Fibroblast of the aortic adventitia (primary cell): ENCODE results near the gene PRAMEF18. TPM values are rescaled to one million over a fixed set of nuclear protein-coding genes. Genes with fewer than 3 reads are reported as not detected.
"Not testable (repeated sequence)": the region's sequence is repeated elsewhere in the genome, so short reads cannot be mapped to it uniquely, and the experiment has no call there.

Experiments used
- DNase-seq: peaks from one replicate; pipeline ENCODE4 v3.0.0-alpha.2; 2010; ENCODE audit warnings: low read depth
- H3K4me3 ChIP-seq: 2 replicates; pipeline ENCODE4 v1.5.1; 2011; ENCODE audit warnings: low read depth, mild to moderate bottlenecking, control low read depth, low read length, moderate library complexity
- total RNA-seq: library from RNA; depleted of rRNA; stranded (reverse); fragments of >200 nt; gene quantifications from 2 replicates; pipeline ENCODE4 v1.2.3, GENCODE V29; 2012; ENCODE audit warnings: low replicate concordance

The PRAMEF18 gene
- total RNA-seq = not detected in 2 replicates

GRCh38 chr1:13225675-13226204 is at the start of gene PRAMEF18:
TSS of gene PRAMEF18 (minus strand) at chr1:13226154. CDS start at chr1:13226106, 48 bp downstream.
- not testable (repeated sequence) for H3K4me3 ChIP-seq, DNase-seq

- not testable (repeated sequence) for H3K4me3 ChIP-seq, DNase-seq
Measured at GRCh38 chr1:13265124-13265523, 39.2 kb upstream of the PRAMEF18 start.

- DNase-seq, H3K4me3 ChIP-seq: not testable (repeated sequence)
Measured at GRCh38 chr1:13253898-13254297, 27.9 kb upstream of the PRAMEF18 start, which contains the start of gene PRAMEF5. TSS of gene PRAMEF5 (plus strand) at chr1:13254198. CDS start at chr1:13259269, 5,071 bp downstream.

GRCh38 chr1:13247122-13247521 is 21.2 kb upstream of the PRAMEF18 start:
- DNase-seq, H3K4me3 ChIP-seq: not testable (repeated sequence)

GRCh38 chr1:13246554-13246871 is 20.6 kb upstream of the PRAMEF18 start:
- not testable (repeated sequence) for DNase-seq, H3K4me3 ChIP-seq

- DNase-seq, H3K4me3 ChIP-seq: not testable (repeated sequence)
Measured at GRCh38 chr1:13245841-13246553, 20.0 kb upstream of the PRAMEF18 start.

- DNase-seq, H3K4me3 ChIP-seq: not testable (repeated sequence)
Measured at GRCh38 chr1:13243536-13244263, 17.7 kb upstream of the PRAMEF18 start.

- H3K4me3 ChIP-seq, DNase-seq: not testable (repeated sequence)
Measured at GRCh38 chr1:13239633-13240032, 13.7 kb upstream of the PRAMEF18 start.

- not testable (repeated sequence) for H3K4me3 ChIP-seq, DNase-seq
Measured at GRCh38 chr1:13237572-13237971, 11.6 kb upstream of the PRAMEF18 start.

- H3K4me3 ChIP-seq, DNase-seq: not testable (repeated sequence)
Measured at GRCh38 chr1:13234057-13234456, 8.1 kb upstream of the PRAMEF18 start.

GRCh38 chr1:13232056-13232455 is 6.1 kb upstream of the PRAMEF18 start:
- not testable (repeated sequence) for DNase-seq, H3K4me3 ChIP-seq

- DNase-seq, H3K4me3 ChIP-seq: not testable (repeated sequence)
Measured at GRCh38 chr1:13231061-13231750, 5.3 kb upstream of the PRAMEF18 start.

- not testable (repeated sequence) for DNase-seq, H3K4me3 ChIP-seq
Measured at GRCh38 chr1:13230601-13231000, 4.6 kb upstream of the PRAMEF18 start.

- DNase-seq, H3K4me3 ChIP-seq: not testable (repeated sequence)
Measured at GRCh38 chr1:13230096-13230495, 4.1 kb upstream of the PRAMEF18 start.
